Kidney epithelial cell (primary cell): ENCODE results near the gene RAB33B. TPM values are rescaled to one million over a fixed set of nuclear protein-coding genes. Genes with fewer than 3 reads are reported as not detected.

Source experiments
- DNase-seq: peaks from one replicate; pipeline ENCODE4 v3.0.0-alpha.2; 2010; ENCODE audit warnings: low read depth
- H3K27me3 ChIP-seq: 2 replicates; pipeline ENCODE4 v1.6.0; 2011; ENCODE audit warnings: low read length; ENCODE audit not compliant: control insufficient read depth, insufficient read depth
- H3K36me3 ChIP-seq: 2 replicates; pipeline ENCODE4 v1.5.1; 2011; ENCODE audit warnings: low read length; ENCODE audit not compliant: control insufficient read depth, insufficient read depth
- H3K4me3 ChIP-seq: 2 replicates; pipeline ENCODE4 v1.5.1; 2011; ENCODE audit warnings: low read depth, mild to moderate bottlenecking, control low read depth, low read length
- CTCF ChIP-seq: IDR thresholded peaks from 2 replicates; pipeline ENCODE4 v1.5.1; 2011; ENCODE audit warnings: mild to moderate bottlenecking, moderate library complexity, low read length, control low read depth, inconsistent platforms; ENCODE audit not compliant: insufficient read depth, poor library complexity, severe bottlenecking
- total RNA-seq: library from RNA; depleted of rRNA; stranded (reverse); fragments of >200 nt; gene quantifications from 2 replicates; pipeline ENCODE4 v1.2.3, GENCODE V29; 2015

Gene RAB33B
- total RNA-seq, 1 donor from 2014 or later: 9.6 TPM

- TF ChIP-seq CTCF: no peak
- DNase-seq: no peak
- Histone ChIP-seq H3K4me3 (no peak overlapping the region), H3K36me3 (no peaks in the 10 kb centered on the region), H3K27me3 (no peaks in the 10 kb centered on the region)
Measured at GRCh38 chr4:139481465-139481864, 27.5 kb downstream of the RAB33B start.

- Histone ChIP-seq H3K36me3 (no peaks in the 10 kb centered on the region), H3K4me3 (no peak overlapping the region), H3K27me3 (no peaks in the 10 kb centered on the region)
- TF ChIP-seq CTCF: no peak
- DNase-seq: no peak
Measured at GRCh38 chr4:139483000-139483399, 29.1 kb downstream of the RAB33B start.

- TF ChIP-seq CTCF: no peak
- no peak overlapping the region for H3K4me3 ChIP-seq
- DNase-seq: no peak
- no peaks in the 10 kb centered on the region for H3K27me3 ChIP-seq
- no peaks in the 10 kb centered on the region for H3K36me3 ChIP-seq
Measured at GRCh38 chr4:139484783-139485311, 30.9 kb downstream of the RAB33B start.

- no peak overlapping the region for H3K4me3 ChIP-seq
- H3K36me3 ChIP-seq: no peaks in the 10 kb centered on the region
- H3K27me3 ChIP-seq: no peaks in the 10 kb centered on the region
- no peak for DNase-seq
- TF ChIP-seq CTCF: no peak
Measured at GRCh38 chr4:139488442-139488841, 34.5 kb downstream of the RAB33B start.

- no peak for TF ChIP-seq CTCF
- no peaks in the 10 kb centered on the region for H3K27me3 ChIP-seq
- H3K4me3 ChIP-seq: no peak overlapping the region
Measured at GRCh38 chr4:139489638-139490037, 35.7 kb downstream of the RAB33B start.

GRCh38 chr4:139492429-139492828 is 38.5 kb downstream of the RAB33B start:
- H3K36me3 ChIP-seq: no peaks in the 10 kb centered on the region
- no peak overlapping the region for H3K4me3 ChIP-seq
- no peak for DNase-seq
- H3K27me3 ChIP-seq: no peaks in the 10 kb centered on the region
- TF ChIP-seq CTCF: no peak

More at GRCh38 chr4:139489638-139490037, 35.7 kb downstream of the RAB33B start:
- no peak for DNase-seq
- H3K36me3 ChIP-seq: no peaks in the 10 kb centered on the region
